CD4-positive, alpha-beta T cell treated with Interleukin-17A for 4 hours (primary cell): ENCODE measurements around the gene DNAH11.

Experiments used
- DNase-seq: peaks from one replicate; pipeline ENCODE4 v3.0.0-alpha.2; 2020; ENCODE audit warnings: mixed read lengths

The DNAH11 gene

GRCh38 chr7:21550076-21550475 lies 7.2 kb downstream of the DNAH11 start:
- DNase-seq = no peak

GRCh38 chr7:21550821-21551531 lies 8.1 kb downstream of the DNAH11 start:
- DNase-seq = no peak

- DNase-seq = no peak
These were observed 19.5 kb downstream of the DNAH11 start for GRCh38 chr7:21562385-21562784.

- DNase-seq = no peak
These were observed 22.8 kb downstream of the DNAH11 start for GRCh38 chr7:21565614-21566013.

GRCh38 chr7:21566094-21566493 lies 23.3 kb downstream of the DNAH11 start:
- DNase-seq = no peak

- no peak for DNase-seq
These were observed 25.9 kb downstream of the DNAH11 start for GRCh38 chr7:21568762-21569161.

- no peak for DNase-seq
These were observed 29.8 kb downstream of the DNAH11 start for GRCh38 chr7:21572331-21573313.

GRCh38 chr7:21579341-21580072 lies 36.7 kb downstream of the DNAH11 start:
- DNase-seq = no peak

- DNase-seq = no peak
These were observed 37.3 kb downstream of the DNAH11 start for GRCh38 chr7:21580073-21580521.

GRCh38 chr7:21585070-21585724 lies 42.4 kb downstream of the DNAH11 start:
- DNase-seq = no peak

GRCh38 chr7:21587139-21587784 lies 44.4 kb downstream of the DNAH11 start:
- no peak for DNase-seq

- no peak for DNase-seq
These were observed 54.0 kb downstream of the DNAH11 start for GRCh38 chr7:21596801-21597200.

- DNase-seq = no peak
These were observed 60.6 kb downstream of the DNAH11 start for GRCh38 chr7:21603462-21603861.

- no peak for DNase-seq
These were observed 61.3 kb downstream of the DNAH11 start for GRCh38 chr7:21603972-21604749.

- DNase-seq = no peak
These were observed 62.3 kb downstream of the DNAH11 start for GRCh38 chr7:21605008-21605585.

GRCh38 chr7:21608465-21608864 lies 65.6 kb downstream of the DNAH11 start:
- no peak for DNase-seq

- DNase-seq = no peak
These were observed 68.3 kb downstream of the DNAH11 start for GRCh38 chr7:21611129-21611528.

GRCh38 chr7:21616091-21616490 lies 73.3 kb downstream of the DNAH11 start:
- DNase-seq = no peak

GRCh38 chr7:21616796-21617436 lies 74.1 kb downstream of the DNAH11 start:
- no peak for DNase-seq

- DNase-seq = no peak
These were observed 74.7 kb downstream of the DNAH11 start for GRCh38 chr7:21617513-21617912.
